ENCODE results near the gene SLC6A3. TPM values are rescaled to one million over a fixed set of nuclear protein-coding genes. Genes with fewer than 3 reads are reported as not detected.

The SLC6A3 gene
- total RNA-seq, 4 donors from 2014 or later, result 0.16 to 0.22 TPM; not detected in 2

GRCh38 chr5:1445689-1446601 is 705 bp upstream of the SLC6A3 start:
- no peak for TF ChIP-seq CTCF (IDR thresholded peaks at IDR 0.05; ENCODE audit: low read depth)

- no peak for TF ChIP-seq CTCF (IDR thresholded peaks at IDR 0.05; ENCODE audit: low read depth)
These were observed 665 bp downstream of the SLC6A3 start for GRCh38 chr5:1444361-1445189.

- TF ChIP-seq CTCF (IDR thresholded peaks at IDR 0.05; ENCODE audit: low read depth), result no peak
These were observed 1.3 kb downstream of the SLC6A3 start for GRCh38 chr5:1443991-1444360.

GRCh38 chr5:1443171-1443570 is 2.1 kb downstream of the SLC6A3 start:
- no peak for TF ChIP-seq CTCF (IDR thresholded peaks at IDR 0.05; ENCODE audit: low read depth)

- no peak for TF ChIP-seq CTCF (IDR thresholded peaks at IDR 0.05; ENCODE audit: low read depth)
These were observed 2.8 kb downstream of the SLC6A3 start for GRCh38 chr5:1442222-1443145.

GRCh38 chr5:1441166-1441865 is 3.9 kb downstream of the SLC6A3 start:
- no peak for TF ChIP-seq CTCF (IDR thresholded peaks at IDR 0.05; ENCODE audit: low read depth)
